Activated naive CD4-positive, alpha-beta T cell treated with Interleukin-2 at 50 U/mL for 16 hours (primary cell): Measurements from ENCODE around the gene DOCK6.

Experiments
- DNase-seq: peaks from one replicate; pipeline ENCODE4 v3.0.0-alpha.2; 2020

Gene DOCK6, protein sequence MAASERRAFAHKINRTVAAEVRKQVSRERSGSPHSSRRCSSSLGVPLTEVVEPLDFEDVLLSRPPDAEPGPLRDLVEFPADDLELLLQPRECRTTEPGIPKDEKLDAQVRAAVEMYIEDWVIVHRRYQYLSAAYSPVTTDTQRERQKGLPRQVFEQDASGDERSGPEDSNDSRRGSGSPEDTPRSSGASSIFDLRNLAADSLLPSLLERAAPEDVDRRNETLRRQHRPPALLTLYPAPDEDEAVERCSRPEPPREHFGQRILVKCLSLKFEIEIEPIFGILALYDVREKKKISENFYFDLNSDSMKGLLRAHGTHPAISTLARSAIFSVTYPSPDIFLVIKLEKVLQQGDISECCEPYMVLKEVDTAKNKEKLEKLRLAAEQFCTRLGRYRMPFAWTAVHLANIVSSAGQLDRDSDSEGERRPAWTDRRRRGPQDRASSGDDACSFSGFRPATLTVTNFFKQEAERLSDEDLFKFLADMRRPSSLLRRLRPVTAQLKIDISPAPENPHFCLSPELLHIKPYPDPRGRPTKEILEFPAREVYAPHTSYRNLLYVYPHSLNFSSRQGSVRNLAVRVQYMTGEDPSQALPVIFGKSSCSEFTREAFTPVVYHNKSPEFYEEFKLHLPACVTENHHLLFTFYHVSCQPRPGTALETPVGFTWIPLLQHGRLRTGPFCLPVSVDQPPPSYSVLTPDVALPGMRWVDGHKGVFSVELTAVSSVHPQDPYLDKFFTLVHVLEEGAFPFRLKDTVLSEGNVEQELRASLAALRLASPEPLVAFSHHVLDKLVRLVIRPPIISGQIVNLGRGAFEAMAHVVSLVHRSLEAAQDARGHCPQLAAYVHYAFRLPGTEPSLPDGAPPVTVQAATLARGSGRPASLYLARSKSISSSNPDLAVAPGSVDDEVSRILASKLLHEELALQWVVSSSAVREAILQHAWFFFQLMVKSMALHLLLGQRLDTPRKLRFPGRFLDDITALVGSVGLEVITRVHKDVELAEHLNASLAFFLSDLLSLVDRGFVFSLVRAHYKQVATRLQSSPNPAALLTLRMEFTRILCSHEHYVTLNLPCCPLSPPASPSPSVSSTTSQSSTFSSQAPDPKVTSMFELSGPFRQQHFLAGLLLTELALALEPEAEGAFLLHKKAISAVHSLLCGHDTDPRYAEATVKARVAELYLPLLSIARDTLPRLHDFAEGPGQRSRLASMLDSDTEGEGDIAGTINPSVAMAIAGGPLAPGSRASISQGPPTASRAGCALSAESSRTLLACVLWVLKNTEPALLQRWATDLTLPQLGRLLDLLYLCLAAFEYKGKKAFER (N-terminal part only)

DNA sequence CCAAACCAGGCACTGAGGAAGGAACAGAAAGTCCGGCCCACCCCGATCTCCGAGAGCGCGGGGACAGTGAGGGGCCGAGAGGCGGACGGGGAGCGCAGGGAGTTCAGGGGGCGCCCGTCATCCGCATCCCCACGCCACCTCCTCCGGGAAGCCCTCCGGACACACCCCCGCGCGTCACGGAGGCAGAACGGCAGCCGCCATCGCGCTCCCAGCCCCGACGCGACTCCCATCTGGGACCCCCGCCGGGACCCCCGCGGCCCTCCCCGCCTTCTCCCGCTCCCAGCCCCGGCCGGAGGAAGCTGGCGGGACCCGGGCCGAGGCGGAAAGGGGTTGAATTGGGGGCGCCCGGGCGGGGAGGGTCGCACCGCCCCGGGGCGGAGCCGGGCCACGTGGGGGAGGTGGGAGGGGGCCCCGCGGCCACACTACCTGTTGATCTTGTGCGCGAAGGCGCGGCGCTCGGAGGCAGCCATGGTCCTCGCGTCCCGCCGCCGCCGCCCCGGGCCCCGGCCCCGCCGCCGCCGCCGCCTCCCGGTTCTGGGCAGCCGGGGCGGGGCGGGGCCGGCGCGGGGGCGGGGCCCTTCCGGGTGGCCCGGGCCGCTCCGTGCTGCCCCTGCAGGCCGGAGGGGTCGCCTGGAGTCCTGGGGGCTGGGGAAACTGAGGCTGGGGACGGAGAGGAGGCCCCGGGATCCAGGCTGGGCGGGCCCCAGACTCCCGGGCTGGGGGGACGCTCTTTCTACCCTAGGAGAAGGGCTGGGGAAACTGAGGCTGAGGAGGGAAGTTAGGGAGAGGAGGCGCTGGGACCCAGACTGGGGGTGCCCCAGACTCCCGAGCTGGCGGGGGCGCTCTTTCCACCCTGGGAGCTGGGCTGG lies at the start of gene DOCK6:
Gene DOCK6 (minus strand): TSS at position 554 of the 869 bp plus-strand sequence. CDS start 84 bp downstream, at position 470.
- peak; percentile 13 for DNase-seq

DNA sequence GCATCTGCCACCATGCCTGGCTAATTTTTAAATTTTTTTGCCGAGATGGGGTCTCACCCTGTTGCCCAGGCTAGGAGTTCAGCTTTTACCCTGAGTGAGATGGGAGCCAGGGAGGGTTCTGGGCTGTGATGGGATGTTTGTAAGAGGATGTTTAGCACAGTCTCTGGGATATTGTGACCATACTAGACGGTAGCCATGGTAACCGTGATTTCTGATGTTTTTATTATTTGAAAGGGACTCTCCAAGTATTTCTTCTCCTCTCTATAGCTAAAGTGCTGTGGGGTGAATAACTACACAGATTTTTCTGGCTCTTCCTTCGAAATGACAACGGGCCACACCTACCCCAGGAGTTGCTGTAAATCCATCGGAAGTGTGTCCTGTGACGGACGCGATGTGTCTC lies 44.0 kb upstream of the DOCK6 start:
- DNase-seq: no peak

DNA sequence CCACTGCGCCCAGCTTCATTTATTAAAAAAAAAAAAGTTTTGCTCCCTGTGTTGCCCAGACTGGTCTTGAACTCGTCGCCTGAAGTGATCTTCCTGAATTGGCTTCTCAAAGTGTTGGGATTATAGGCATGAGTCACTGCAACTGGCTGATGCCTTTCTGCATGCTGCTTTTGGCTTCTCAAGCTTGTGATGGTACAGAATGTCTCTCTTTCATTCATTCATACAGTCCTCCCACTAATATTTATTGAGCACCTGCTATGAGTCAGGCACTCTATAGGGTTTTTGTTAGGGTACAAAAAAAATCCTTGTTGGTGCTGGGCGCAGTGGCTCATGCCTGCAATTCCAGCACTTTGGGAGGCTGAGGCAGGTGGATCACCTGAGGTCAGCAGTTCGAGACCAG lies 42.6 kb upstream of the DOCK6 start:
- no peak for DNase-seq

DNA sequence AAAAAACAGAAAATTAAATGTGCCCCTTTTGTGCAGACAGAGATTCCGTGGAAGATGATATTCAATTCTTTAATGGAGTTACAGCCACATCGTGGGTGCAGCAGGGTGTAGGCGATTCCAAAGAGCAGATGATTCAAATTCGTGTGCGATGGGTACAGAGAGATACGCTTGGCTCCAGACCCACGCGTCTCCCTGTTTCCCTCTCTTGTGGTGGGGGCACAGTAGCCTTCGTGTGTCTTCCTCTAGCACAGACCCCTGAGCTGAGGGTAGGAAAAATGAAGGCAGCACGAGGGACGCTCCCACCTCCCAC lies 38.4 kb upstream of the DOCK6 start:
- DNase-seq: no peak

DNA sequence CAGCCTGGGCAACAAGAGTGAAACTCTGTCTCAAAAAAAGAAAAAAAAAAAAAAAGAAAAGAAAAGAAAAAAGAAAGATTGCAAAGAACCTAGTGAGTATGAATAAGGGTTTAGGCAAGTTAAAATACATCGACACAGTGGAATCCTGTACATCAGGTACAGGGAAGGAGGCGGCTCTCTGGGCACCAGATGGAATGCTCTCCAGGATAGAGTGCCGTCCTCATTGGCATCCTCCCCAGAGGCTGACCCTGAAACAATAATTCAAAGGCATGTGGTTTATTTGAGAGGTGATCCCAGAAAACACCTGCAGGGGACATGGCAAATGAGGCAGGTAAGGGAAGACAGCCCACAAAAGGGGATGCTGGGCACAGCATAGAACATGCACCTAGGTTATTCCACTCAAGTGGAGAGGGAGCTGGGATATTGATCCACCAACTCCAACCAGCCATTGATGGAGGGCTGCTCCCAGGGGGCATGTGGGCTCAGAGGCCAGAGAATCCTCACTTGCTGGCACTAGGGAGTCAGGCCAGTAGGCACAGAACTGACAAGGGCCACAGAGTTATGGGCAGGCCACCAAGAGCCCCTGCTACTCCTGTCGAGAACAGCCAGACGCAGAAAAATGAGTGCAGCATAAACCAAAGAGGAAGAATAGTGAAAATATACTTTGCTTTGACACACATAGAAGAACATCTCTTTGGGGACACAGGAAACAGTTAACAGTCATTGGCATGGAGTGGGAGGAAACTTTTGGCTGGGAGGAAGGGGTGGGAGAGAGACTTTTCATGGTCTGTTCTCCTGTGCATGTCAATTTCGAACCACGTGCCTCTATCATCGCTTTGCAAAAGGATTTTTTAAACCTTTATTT lies 37.9 kb upstream of the DOCK6 start:
- no peak for DNase-seq

DNA sequence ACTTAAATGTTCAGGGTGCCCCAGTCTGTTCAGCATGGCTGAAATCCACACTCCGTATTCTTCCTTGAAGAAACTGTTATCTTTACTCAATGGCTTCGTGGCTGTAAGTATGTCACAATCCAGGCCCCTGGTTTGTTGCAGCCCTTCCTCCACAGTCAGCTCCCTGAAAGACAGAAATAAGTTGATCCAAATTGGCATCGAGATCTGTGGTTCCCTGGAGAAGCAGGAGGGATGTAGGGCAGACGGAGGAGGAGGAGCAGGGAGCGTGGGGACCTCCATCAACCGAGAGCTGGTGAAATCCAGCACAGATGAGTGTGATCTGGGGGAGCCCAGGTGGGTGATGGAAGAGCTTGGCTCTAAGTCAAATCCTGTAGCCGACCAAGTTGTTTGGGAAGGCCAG lies 33.9 kb upstream of the DOCK6 start:
- no peak for DNase-seq

DNA sequence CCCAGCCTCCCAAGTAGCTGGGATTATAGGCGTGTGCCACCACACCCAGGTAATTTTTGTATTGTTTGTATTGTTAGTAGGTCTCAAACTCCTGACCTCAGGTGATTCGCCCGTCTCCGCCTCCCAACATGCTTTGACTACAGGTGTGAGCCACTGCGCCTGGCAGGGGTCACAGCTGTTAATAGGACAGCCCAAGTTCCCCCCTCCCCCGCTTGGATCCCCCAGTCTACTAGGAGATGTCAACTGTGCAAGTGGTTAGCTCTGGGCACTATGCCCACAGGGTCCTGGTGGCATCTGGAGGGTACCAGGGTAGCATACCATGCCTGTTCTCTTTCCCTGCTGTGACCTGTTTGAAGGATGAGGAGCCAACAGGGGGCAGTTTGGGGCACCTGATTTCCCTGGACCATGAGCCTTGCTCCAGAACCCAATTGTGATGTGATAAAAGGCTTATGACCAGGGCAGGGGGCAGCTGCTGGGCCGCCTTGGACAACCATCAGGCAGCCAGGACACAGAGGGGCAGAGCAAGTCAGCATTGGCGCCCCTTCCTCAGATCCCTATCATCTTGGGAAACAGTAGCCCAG lies 33.4 kb upstream of the DOCK6 start, which contains the start of gene TSPAN16:
Gene TSPAN16 (plus strand): TSS at position 496 of the 581 bp plus-strand sequence. CDS start 138 bp downstream, outside the sequence.
- DNase-seq: no peak

DNA sequence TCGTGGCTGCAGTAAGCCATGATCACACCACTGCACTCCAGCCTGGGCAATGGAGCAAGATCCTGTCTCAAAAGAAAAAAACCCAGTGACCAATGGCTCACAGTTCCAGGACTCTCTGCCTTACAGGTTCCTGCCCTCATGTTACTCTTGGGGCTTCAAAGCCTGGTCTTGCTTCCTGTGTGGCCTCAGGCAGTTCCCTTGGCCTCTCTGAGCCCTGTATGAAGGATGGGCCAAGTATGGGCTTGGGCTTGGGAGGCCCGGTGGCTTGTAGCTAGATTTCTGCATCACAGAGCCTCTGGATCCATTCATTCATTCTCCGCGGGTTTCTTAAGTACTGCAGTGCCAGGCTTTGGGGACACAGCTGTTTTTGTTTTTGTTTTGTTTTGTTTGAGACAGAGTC lies 32.9 kb upstream of the DOCK6 start:
- DNase-seq: no peak

DNA sequence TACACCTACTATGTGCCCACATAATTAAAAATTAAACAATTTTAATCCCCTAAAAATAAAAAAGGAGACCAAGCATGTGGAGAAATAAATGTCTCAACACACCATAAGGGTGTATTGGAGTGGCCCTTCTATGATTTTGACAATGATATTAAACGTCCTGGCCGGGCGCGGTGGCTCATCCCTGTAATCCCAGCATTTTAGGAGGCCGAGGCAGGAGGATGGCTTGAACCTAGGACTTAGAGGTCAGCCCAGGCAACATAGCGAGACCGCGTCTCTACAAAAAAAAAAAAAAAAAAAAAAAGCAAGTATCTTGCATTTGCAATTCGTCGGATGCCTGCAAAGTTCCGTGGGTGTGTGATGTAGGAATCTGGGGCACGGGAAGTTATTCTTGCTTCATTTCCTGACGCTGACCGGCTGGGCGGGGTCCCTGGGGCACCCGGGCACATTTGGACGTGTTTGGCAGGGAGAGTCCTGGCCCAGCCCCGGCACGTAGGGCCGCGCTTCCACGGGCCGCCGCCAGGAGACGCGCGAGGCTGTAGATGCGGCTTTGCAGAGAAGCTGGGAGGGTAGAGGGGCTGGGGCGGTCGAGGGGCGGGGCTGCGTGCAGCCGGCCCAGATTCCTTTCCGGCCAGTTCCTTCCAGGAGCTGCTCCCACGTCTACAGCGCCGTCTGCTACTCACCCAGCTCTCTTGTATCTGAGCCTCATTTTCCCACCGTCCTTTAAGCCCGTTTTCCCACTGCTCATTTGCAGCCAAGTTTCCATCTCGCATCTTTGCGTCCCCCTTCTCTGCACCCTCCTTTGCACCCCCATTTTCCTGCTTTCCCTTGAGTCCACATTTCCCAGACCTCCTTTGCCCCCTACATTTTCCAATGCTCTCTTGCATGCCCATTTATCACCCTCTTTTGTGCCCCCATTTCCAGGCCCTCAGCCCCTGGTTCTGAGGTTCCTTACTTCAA lies 31.4 kb upstream of the DOCK6 start:
- DNase-seq: peak; percentile 85

DNA sequence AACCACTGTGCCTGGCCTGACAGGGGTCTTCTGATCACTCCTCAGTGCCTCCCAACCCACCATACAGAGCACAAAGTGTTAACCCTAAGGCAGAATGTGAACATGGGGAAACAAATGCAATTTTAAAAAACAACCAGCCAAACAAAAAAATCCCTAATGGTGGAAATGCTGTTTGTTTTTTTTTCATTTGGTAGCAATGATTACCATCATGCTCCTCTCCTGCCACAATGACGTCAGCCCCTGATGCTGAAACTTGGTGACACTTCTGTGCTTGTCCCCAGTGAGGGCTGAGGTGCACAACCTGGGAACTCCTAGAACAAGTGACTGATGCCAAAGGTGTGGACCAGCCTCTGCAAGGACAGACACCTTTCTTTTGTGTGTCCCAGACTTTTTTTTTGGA lies 29.7 kb upstream of the DOCK6 start:
- no peak for DNase-seq

DNA sequence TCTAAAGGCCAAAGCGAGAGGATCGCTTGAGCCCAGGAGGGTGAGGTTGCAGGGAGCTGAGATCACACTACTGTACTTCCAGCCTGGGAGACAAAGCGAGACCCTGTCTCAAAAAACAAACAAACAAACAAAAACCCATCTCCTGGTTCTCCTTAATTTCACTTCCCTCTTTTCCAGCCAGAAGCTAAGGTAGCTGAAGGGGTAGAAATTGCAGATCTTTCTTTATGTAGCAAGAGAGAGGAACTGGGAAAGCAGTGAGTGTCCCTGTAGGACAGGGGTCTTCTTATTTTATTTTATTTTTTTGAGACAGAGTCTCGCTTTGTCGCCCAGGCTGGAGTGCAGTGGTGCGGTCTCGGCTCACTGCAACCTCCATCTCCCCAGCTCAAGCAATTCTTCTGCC lies 29.1 kb upstream of the DOCK6 start:
- DNase-seq: no peak

DNA sequence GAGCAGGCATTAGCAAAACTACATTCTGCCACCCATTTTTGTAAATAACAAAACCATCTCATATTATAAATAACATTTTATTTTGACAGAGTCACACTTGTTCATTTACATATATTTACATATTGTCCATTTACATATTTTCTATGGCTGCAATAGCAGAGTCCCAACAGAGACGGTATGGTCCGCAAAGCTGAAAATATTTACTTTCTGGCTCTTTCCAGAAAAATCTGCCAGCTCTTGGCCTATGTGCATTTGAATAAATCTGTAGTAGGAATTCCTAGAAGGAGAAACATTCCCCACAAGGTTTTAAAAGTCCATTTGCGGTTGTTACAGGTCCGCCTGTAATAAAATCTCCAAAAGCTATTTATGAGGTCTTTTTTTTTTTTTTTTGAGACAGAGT lies 27.9 kb upstream of the DOCK6 start:
- no peak for DNase-seq

DNA sequence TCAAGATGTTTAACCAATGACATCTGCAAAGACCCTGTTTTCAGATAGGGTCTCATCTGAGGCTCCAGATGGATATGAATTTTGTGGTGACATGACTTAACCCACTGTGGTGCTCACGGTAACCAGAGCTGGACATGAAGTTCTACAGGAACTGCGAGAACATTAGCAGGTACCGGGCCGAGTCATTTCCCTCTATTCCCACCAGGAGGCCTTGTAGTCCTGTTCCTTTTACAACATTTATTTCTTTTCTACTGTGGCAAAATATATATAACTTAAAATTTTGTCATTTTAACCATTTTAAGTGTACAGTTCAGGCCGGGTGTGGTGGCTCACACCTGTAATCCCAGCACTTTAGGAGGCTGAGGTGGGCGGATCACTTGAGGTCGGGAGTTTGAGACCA lies 26.0 kb upstream of the DOCK6 start:
- DNase-seq: no peak

DNA sequence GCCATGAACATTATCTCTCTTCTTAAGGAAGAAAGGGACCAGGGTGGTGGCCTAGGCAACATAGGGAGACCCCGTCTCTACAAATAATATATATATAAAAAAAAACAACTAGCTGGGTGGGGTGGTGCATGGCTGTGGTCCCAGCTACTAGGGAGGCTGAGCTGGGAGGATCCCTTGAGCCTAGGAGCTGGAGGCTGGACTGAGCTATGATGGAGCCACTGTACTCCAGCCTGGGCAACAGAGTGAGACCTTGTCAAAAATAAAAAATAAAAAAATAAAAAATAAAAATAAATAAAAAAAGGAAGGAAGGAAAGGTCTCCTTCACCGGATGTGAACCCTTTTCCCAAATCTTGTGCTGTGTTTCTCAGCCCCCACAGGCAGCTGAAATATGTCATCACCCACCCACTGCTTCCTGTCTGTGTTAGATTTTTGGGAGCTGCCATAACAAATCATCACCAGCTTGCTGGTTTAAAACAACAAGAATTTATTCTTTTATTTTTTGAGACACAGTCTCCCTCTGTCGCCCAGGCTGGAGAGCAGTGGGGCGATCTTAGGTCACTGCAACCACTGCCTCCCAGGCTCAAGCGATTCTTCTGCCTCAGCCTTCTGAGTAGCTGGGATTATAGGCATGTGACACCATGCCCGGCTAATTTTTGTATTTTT lies 24.1 kb upstream of the DOCK6 start:
- no peak for DNase-seq

DNA sequence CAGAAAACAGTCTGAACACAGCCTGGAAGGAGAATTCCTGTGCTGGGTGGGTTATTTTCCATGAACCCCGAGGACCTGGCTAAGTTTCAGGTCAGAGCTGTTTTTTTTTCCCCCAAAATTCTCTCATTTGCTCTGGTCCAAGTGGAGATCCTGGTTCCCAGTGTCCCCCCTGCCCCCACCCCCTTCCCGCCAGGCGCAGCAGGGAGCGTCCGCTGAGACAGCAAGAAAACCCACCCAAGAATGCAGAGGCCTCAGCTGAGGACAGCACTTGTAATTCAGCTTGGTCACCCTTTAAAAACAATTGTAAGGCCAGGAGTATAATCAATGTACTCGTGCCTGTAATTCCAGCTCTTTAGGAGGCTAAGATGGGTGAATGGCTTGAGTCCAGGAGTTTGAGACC lies 22.2 kb upstream of the DOCK6 start:
- DNase-seq: no peak

DNA sequence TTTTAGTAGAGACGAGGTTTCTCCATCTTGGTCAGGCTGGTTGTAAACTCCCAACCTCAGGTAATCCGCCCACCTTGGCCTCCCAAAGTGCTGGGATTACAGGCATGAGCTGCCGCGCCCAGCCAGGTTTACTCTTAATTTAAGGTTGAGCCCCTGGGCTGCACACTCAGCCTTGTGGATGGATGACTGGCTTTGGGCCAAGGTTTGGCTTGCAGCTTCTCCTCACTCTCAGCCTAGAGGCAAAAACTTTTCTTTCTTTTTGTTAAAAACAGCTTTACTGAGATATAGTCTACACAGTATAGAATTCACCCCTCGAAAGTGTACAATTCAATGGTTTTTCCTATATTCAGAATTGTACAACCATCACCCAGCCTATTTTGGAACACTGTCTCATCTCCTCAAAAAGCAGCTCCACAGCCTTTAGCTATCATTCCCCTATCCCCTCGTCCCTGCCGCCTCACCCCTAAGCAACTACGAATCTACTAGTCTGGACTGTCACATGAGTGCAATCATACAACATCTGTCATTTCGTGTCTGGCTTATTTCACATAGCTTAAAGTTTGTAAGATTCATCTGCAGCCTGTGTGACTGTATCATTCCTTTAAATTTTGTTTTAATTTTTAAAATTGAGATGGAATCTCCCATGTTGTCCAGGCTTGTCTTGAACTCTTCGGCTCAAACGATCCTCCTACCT lies 19.2 kb upstream of the DOCK6 start:
- no peak for DNase-seq

DNA sequence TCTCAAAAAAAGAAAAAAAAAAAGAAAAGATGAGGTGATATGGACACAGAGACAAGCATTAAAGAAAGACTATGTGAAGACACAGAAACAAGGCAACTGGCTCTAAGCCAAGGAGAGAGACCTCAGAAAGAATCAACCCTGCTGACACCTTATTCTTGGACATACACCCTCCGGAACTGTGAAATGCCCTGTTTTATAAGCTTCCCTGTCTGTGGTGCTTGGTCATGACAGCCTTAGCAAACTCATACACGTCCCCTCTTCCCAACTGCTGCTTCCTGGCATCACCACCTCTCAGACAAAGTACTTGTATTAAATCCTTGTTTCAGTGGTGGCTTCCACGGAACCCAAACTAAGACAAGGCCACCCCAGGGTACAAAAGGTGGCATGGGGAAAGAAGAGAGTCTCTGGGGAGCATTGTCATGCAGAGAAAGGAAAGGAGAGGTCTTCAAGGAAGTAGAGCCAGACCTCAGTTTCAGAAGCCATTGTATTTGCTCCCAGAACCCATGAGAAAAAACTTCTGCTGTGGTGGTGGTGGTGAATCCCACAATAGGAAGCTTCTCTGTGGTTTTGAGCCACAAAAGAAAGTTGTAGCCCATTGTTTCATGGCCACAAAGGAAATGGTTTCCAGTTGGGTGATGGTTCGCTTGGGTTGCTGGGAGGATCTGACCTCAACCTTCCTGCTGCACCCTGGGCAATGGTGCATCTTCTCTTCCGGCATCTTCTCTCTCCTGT lies 17.3 kb upstream of the DOCK6 start:
- peak; percentile 13 for DNase-seq

DNA sequence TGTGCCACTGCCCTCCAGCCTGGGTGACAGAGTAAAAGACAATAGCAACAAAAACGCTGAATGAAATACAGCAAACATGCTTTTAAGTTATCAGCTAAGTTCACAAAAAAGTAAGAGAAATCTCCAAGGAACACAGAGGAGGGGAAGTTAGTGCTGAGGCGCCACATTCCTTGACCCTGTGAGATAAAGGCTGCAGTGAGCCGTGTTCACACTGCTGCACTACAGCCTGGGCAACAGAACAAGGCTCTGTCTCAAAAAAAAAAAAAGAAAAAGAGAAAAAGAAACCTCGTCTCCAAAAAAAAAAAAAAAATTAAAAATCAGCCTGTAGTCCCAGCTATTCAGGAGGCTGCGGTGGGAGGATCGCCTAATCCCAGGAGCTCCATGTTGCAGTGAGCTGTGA lies 16.3 kb upstream of the DOCK6 start:
- no peak for DNase-seq
